ENCODE results near the gene CSF2. TPM values are rescaled to one million over a fixed set of nuclear protein-coding genes. Genes with fewer than 3 reads are reported as not detected.

CSF2 gene
- total and polyA plus RNA-seq, 2 of the 13 experiments (the other 11 are each of a cell fraction or from before 2014, with no cell fraction given) = not detected

- Histone ChIP-seq H3K36me3 (replicated peaks in 1 of 2; ENCODE audit: control insufficient read depth in 1 of 2, insufficient read depth in 2 of 2, low read length in 2 of 2) (no peaks in the 10 kb centered on the region), H3K9me3 (ENCODE audit: low read length) (no peaks in the 10 kb centered on the region), H3K4me2 (ENCODE audit: low read depth, low read length) (no peak overlapping the region), H3K27me3 (ENCODE audit: control insufficient read depth in 1 of 2, insufficient read depth in 2 of 2, low read length in 2 of 2) (peaks cover 0 to 8% of the 10 kb centered on the region in 2 experiments; a peak in 4 of 5 replicates), H3K79me2 (ENCODE audit: insufficient read depth, low read length) (no peaks in the 10 kb centered on the region), H3K4me3 (replicated peaks in 1 of 3; ENCODE audit: insufficient read depth in 1 of 3, low read depth in 2 of 3, low read length in 3 of 3) (no peak overlapping the region), H3K9ac (ENCODE audit: insufficient read depth, low read depth, low read length) (no peak overlapping the region), H3K27ac (ENCODE audit: extremely low read length, insufficient read depth, low read length) (no peak overlapping the region), H4K20me1 (ENCODE audit: insufficient read depth, low read length) (no peaks in the 10 kb centered on the region), H3K4me1 (ENCODE audit: insufficient read depth, low read length) (no peaks in the 10 kb centered on the region), H2AFZ (ENCODE audit: low read length) (no peak overlapping the region)
- intact Hi-C loops (cut with micrococcal nuclease; ENCODE audit: unreplicated experiment) = no loop called here
- TF ChIP-seq NCOA1 (CRISPR knock-in tag; IDR thresholded peaks at IDR 0.05) = no peak
- no peak for TF ChIP-seq FOXA1 (IDR thresholded peaks at IDR 0.05)
- TF ChIP-seq FOXA1 (CRISPR knock-in tag; IDR thresholded peaks at IDR 0.05) = no peak
- WGBS (ENCODE audit: low lambda C conversion rate) = 28% methylated on average over 7 of the region's 7 CpGs
- in situ Hi-C loops (cut with HindIII; ENCODE audit: extremely low pct_ligation_motif_present, low pct_unique_long_range_greater_than_20kb) = no loop called here
- BruUV-seq (replicated peaks) = no TSS peak
- DNase-seq (ENCODE audit: low spot score) = no peak
- ChIA-PET POLR2A (no interaction called here), CTCF (ENCODE audit: low intra/inter-chr PET ratio, low total read pairs) (no interaction called here)
- no peak for ATAC-seq
- no peak for FAIRE-seq
These were observed 48.1 kb upstream of the CSF2 start for GRCh38 chr5:132025403-132025971.

DNA sequence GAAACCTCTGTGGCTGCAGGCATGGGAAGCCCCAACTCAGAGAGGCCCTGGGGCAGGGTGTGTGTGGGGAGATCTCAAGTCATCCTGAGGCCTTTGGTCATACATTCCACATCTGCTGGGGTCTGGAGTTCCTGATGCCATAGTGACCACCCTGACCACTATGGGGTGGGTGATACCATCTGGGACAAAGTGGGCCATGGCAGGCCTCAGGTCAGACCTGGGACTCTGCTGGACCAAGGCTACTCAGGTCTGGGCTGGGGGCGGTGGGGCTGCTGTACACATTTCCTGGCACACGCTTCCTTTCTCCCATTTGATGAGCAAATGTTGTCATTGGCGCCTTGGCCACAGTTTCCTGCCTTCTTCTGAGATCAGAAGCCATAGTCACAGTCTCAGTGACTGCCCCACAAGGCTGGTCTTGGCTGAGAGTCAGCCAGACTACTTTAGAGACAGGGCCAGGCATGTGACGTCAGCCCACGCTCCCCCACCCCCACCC, 47.0 kb upstream of the CSF2 start:
- intact Hi-C loops (cut with micrococcal nuclease; ENCODE audit: unreplicated experiment) = no loop called here
- DNase-seq (ENCODE audit: low spot score) (no peak), FAIRE-seq (no peak), ATAC-seq (no peak)
- 0% methylated on average over 3 of the region's 5 CpGs for WGBS (ENCODE audit: low lambda C conversion rate)
- peaks cover 0 to 6% of the 10 kb centered on the region in 2 experiments; a peak in 3 of 5 replicates for H3K27me3 ChIP-seq (ENCODE audit: control insufficient read depth in 1 of 2, insufficient read depth in 2 of 2, low read length in 2 of 2)
- in situ Hi-C loops (cut with HindIII; ENCODE audit: extremely low pct_ligation_motif_present, low pct_unique_long_range_greater_than_20kb) = no loop called here
- H3K27ac ChIP-seq (ENCODE audit: extremely low read length, insufficient read depth, low read length) = no peak overlapping the region
- TF ChIP-seq CREB1 (IDR thresholded peaks at IDR 0.05) (peak; percentile 72), CREB1 (CRISPR knock-in tag; IDR thresholded peaks at IDR 0.05) (no peak), ZBTB38 (CRISPR knock-in tag; IDR thresholded peaks at IDR 0.05) (no peak)
- H3K4me1 ChIP-seq (ENCODE audit: insufficient read depth, low read length) = no peaks in the 10 kb centered on the region
- H3K4me2 ChIP-seq (ENCODE audit: low read depth, low read length) = no peak overlapping the region
- no peaks in the 10 kb centered on the region for H4K20me1 ChIP-seq (ENCODE audit: insufficient read depth, low read length)
- no peaks in the 10 kb centered on the region for H3K36me3 ChIP-seq (replicated peaks in 1 of 2; ENCODE audit: control insufficient read depth in 1 of 2, insufficient read depth in 2 of 2, low read length in 2 of 2)
- no TSS peak for BruUV-seq (replicated peaks)
- no peaks in the 10 kb centered on the region for H3K9me3 ChIP-seq (ENCODE audit: low read length)
- H2AFZ ChIP-seq (ENCODE audit: low read length) = no peak overlapping the region
- H3K79me2 ChIP-seq (ENCODE audit: insufficient read depth, low read length) = no peaks in the 10 kb centered on the region
- ChIA-PET POLR2A (no interaction called here), CTCF (ENCODE audit: low intra/inter-chr PET ratio, low total read pairs) (no interaction called here)
- no peak overlapping the region for H3K9ac ChIP-seq (ENCODE audit: insufficient read depth, low read depth, low read length)
- no peak overlapping the region for H3K4me3 ChIP-seq (replicated peaks in 1 of 3; ENCODE audit: insufficient read depth in 1 of 3, low read depth in 2 of 3, low read length in 3 of 3)
